NT2/D1 (cell line): Measurements from ENCODE around the gene KCTD18.

Experiments
- SUZ12 ChIP-seq: IDR thresholded peaks from 2 replicates; pipeline ENCODE4 v1.6.1; 2011; ENCODE audit not compliant: insufficient read length, insufficient read depth; ENCODE audit errors: extremely low read depth
- YY1 ChIP-seq: IDR thresholded peaks from 2 replicates; pipeline ENCODE4 v1.6.1; 2011; ENCODE audit not compliant: insufficient read length, insufficient read depth
- ZNF274 ChIP-seq: IDR thresholded peaks from 2 replicates; pipeline ENCODE4 v1.6.1; 2011; ENCODE audit warnings: mild to moderate bottlenecking, low read depth, low read length

GRCh38 chr2:200509612-200510433 lies at the start of gene KCTD18:
- TF ChIP-seq YY1 (no peak), ZNF274 (no peak), SUZ12 (no peak)
